Skeletal muscle cell (primary cell): ENCODE data around the gene DMRTC2.

Experiments used
- DNase-seq: peaks from one replicate; pipeline ENCODE4 v3.0.0-alpha.2; 2010; ENCODE audit warnings: low read depth
- H3K4me3 ChIP-seq: 2 replicates; pipeline ENCODE4 v1.5.1; 2011; ENCODE audit warnings: low read depth, mild to moderate bottlenecking, control low read depth, low read length, moderate library complexity

DMRTC2 gene

DNA sequence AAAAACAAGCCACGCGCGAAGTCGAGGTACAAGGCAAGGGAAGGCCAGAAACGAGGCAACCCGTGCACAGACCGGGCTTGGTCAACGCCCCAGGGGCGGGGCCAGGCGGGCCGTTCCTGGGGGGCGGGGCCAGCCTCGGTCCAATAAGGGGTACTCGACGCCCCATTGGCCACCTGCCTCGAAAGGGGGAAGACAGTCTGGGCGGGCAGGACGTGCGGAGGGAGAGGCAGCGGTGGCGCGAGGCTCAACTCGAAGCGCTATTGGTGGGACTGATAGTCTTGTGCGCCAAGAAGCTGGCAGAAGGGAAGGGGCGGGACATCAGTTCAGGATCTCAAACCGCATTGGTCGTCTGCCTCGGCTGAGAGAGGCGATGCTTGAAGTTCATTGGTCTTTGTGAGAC, 241 bp upstream of the DMRTC2 start, which contains the start of gene LYPD4:
LYPD4 (minus strand) TSS at position 83 of the 400 bp plus-strand sequence. CDS start 5,398 bp downstream, outside the sequence.
- DNase-seq: no peak
- H3K4me3 ChIP-seq: no peak within 1 kb of the TSS

DNA sequence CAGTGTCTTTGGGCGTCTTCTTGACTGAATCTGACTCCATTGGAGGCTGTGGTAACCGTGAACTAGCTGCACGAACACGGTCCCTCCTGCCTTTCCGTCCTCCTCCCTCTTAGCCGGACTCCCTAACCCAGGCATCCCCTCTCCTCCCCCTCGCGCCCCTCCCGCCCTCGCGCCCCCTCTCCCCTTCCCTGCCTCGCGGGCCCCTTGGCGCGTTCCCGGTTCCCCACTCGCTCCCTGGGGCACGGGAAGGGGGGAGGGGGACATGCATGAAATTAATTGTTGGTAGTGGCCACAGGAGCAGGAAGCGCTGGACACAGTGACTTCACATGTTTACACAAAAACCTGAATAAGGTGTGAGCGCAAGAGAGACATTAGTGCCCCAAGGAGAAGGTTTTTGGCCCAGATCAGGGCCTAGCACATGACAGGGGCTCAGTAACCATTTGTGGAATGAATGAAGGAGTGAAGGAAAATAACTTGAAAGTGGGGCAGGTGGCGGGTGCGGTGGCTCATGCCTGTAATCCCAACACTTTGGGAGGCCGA, 279 bp downstream of the DMRTC2 start:
- no peak for DNase-seq
- H3K4me3 ChIP-seq: no peak overlapping the region

DNA sequence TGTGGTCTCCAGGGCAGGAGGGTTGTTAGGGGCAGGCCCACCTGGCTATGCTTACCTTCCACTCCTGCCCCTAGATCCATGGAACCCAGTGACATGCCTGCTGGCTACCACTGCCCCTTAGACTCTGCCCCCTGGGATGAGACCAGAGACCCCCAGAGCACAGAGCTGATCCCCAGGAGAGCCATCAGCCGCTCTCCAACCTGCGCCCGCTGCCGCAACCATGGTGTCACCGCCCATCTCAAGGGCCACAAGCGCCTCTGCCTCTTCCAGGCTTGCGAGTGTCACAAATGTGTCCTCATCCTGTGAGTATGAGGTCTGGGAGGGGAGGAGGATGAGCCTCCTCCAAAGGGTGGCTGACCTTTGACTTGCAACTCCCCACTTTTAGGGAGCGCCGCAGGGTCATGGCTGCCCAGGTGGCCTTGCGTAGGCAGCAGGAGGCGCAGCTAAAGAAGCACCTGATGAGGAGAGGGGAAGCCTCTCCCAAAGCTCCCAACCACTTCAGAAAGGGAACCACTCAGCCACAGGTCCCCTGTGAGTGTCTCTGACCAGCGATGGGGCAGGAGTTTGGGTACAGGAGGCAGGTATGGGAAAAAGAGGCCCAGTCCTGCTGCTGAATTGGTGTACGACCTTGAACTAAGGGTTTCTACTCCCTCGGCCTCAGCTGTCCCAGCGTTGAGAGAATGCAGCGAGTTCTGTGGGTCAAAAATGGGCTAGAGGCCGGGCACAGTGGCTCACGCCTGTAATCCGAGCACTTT, 2.7 kb downstream of the DMRTC2 start:
- no peak for DNase-seq
- no peak overlapping the region for H3K4me3 ChIP-seq

DNA sequence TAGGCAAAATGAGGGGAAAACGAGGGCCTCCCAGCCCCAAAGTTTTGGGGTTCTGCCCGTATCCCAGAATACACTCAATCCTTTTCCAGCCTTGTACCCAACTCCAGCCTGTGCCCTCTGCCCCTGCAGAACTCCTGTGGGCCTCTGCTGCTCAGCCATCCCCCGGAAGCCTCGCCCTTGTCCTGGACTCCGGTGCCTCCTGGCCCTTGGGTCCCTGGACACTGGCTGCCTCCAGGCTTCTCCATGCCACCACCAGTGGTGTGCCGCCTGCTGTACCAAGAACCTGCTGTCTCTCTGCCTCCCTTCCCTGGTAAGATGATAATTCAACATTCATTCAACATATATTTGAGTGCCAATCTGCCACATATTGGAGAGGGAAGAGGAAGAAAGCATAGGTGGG, 3.8 kb downstream of the DMRTC2 start:
- DNase-seq: no peak

DNA sequence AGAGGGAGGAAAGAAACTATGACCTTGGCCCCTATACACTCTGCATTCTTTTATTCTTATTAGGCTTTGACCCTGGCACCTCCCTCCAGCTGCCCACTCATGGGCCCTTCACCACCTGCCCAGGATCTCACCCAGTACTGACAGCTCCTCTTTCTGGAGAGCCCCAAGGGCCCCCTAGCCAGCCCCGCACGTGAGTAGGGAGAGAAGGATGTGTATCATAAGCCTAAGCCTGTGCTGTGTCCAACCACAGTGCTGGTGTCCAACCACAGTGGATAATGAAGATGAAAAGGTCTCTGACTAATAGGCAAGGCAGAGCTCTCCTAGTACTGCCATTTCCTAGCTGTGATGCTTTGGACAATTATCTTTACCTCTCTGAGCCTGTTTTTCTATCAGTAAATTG, 4.2 kb downstream of the DMRTC2 start:
- DNase-seq: no peak

More for the DNA sequence above, 3.8 kb downstream of the DMRTC2 start:
- no peak overlapping the region for H3K4me3 ChIP-seq

DNA sequence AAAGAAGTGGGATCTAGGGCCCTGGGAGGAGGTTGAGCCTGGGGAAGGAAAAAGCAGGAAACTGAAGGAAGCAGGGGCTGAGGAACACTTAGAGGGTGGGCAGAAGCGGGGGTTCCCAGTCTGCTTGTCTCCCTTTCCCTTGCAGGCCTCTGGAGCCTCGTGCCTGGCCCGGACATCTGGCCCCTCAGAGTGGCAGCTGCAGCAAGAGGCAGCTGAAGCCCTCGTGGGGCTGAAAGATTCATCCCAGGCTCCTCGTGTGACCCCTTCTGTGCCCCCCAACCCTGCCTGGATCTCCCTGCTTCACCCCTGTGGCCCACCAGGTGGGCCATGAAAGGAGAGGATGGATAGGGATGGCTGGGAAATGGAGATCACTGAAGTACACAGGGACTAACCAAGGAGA, 5.5 kb downstream of the DMRTC2 start:
- DNase-seq: no peak
- no peak overlapping the region for H3K4me3 ChIP-seq

More for the DNA sequence above, 4.2 kb downstream of the DMRTC2 start:
- no peak overlapping the region for H3K4me3 ChIP-seq

DNA sequence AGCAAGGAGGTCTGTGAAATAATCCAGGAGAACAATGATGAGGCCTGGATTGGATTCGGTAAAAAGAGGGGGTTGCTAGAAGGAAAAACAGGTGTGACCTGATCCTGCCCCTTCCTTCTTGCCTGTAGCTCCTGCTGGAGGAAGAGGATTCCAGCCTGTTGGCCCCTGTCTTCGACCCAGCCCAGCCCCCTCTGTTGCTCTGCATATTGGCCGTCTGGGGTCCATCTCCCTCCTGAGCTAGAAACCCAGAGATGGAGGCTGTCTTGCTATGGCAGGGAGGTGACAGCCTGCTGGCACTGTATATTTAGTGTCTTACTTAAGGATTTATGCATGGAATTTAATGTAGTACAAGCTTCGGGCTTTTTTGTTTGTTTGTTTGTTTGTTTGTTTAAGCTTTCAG, 6.6 kb downstream of the DMRTC2 start:
- H3K4me3 ChIP-seq: no peak overlapping the region
- DNase-seq: no peak

DNA sequence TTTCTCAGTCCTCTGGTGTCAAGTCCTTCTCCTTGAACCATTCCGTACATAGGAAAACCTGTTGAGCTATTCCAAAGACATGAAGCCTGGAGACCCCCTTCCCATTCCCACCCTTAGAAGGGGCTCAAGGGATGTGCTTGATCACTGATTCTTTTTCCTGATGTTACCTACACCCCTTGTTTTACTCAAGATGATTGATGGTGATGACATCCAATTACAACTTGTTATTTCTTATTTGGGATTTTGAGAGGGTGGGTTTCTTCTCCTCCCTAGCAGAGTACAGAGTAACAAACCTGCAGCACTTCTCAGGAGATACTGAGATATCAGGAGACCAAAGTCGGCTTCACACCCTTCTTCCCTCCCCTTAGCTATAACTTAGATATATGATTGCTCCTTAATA, 8.5 kb downstream of the DMRTC2 start:
- no peak for DNase-seq
- no peak overlapping the region for H3K4me3 ChIP-seq

DNA sequence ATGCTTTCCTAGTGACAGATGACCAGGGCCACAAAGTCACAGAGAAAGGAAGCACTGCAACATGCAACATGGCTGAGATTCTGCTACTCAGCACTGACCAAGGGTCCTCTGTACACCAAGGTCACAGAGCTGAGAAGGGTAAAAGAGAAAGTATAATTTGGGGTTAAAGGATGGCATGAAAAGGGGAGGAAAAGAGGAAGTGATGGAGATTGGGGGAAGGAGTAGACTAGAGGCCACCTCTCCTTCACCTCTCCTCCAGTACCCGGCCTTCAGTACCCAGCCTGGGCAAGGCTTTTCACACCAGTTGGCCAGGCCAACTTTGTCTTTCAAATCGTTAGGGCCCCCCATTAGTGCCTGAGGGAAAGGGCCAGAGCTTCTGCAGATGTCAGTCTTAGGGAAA, 8.9 kb downstream of the DMRTC2 start:
- no peak for DNase-seq
- no peak overlapping the region for H3K4me3 ChIP-seq

DNA sequence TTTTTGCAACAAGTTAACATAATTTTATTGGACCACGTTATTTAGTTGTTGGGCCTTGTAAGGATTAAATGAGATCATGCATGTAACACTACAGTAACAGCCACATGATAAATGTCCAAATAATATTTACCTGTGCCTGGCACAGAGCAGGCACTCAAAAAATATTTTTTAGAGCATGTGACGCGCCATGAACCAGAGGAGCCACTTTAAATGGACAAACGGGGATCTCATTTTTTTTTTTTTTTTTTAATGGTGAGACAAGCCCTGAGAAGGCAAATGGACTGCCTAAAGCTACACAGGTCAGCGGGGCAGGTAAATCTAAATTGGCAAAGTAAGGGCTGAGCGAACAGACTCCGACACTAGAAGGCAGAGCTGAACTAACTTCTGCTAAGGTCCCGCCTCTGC, 14.4 kb downstream of the DMRTC2 start:
- DNase-seq: no peak
- peak overlapping the region; percentile 99 for H3K4me3 ChIP-seq

DNA sequence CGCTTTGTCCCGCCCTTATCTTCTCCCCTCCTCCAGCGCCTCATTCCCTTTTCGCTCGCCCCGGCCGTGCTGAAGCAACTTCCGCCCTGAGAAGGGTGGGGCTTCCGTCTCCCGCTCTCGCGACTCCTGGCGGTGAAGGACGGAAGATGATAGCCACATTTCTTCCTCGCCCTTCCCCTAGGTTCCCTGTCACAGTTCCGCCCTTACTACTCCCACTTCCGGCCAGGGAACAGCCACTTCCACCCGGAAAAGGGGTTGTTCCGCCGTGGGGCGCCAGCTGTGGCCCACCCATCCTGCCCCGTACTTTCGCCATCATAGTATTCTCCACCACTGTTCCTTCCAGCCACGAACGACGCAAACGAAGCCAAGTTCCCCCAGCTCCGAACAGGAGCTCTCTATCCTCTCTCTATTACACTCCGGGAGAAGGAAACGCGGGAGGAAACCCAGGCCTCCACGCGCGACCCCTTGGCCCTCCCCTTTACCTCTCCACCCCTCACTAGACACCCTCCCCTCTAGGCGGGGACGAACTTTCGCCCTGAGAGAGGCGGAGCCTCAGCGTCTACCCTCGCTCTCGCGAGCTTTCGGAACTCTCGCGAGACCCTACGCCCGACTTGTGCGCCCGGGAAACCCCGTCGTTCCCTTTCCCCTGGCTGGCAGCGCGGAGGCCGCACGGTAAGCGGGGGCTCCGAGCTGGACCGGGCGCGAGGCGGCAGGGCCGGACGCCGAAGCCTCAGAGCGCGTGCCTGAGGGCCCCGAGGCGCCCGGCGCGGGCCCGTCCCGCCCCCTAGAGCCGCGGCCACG, 15.0 kb downstream of the DMRTC2 start, which contains the start of gene RPS19:
RPS19 (plus strand) TSS at position 638 of the 801 bp plus-strand sequence. CDS start 520 bp downstream, outside the sequence.
- peak within 1 kb of the TSS; percentile 99 for H3K4me3 ChIP-seq
- DNase-seq: peak; percentile 91

DNA sequence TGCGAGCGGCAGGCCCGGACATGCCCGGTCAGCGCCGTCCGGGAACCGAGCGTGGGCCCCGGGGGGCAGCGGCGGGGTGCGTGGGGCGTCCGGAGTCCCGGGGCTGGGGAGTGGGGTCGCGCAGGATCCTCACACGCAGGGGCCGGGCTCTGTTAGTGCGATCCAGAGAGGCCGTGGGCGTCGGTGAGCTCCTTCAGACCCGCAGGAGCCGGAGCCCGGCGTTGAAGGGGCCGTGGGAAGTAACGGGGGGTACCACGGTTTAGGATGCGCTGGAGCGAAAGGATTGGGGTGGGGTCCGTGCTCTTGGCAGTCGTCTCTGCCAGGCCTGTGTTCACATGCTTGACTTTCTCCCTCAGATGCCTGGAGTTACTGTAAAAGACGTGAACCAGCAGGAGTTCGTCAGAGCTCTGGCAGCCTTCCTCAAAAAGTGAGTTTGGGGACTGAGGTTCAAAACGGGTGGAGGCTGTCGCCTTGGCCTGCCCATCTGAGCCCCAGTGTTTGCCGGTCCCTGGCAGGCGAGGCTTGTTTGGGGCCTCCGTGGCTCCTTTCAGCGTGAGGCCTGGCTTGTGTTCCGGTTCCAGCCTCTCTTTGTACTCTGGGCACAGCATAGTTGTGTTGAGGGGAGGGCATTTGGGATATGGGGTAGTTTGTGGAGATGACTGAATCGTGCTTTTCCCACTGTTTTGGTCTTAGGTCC, 15.7 kb downstream of the DMRTC2 start:
- peak overlapping the region; percentile 99 for H3K4me3 ChIP-seq
- DNase-seq: no peak

DNA sequence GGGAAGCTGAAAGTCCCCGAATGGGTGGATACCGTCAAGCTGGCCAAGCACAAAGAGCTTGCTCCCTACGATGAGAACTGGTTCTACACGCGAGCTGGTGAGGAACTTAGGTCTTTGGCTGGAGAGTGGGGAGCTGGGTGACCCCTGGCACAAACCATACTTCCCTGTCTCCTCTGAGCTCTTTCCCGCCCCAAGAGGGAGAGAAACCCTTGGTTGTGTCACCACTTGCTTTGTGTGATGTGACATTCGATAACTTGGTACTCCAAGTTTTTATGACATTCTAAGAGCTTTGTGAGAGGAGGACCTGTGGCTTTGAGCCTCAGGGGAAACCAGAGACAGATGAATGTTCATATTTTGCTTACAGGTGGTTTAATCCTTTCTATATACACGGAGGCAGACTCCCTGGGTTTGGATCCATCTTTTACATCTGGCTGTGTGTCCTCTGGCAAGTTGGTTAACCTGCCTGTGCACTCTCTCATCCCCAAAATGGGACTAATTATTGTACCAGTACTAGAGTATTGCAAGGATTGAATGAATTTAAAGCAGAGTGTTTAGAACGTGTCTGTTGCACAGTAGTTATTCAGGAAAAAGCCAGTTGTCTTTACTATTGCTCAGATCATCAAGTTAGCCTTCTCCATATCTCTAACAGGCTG, 16.4 kb downstream of the DMRTC2 start:
- peak overlapping the region; percentile 99 for H3K4me3 ChIP-seq
- no peak for DNase-seq

DNA sequence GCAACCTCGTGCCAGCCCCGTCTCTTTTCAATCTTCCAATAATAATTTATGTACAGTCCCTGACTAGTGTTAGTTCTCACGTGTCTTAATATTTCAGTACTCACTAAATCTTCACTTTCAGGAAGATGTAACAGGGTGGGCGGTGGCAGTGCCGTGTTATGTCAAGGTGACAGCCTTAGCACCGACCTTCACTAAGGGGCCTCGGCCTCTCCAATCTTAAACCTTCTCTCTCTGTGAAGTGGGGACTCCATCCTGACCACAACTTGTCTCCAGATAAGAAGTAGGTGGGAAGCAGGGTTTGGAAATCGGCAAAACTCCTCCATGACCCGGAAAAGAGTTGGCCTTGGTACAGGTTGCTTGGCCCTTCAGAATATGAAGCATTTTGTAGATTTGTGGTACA, 17.0 kb downstream of the DMRTC2 start:
- peak overlapping the region; percentile 99 for H3K4me3 ChIP-seq
- no peak for DNase-seq

DNA sequence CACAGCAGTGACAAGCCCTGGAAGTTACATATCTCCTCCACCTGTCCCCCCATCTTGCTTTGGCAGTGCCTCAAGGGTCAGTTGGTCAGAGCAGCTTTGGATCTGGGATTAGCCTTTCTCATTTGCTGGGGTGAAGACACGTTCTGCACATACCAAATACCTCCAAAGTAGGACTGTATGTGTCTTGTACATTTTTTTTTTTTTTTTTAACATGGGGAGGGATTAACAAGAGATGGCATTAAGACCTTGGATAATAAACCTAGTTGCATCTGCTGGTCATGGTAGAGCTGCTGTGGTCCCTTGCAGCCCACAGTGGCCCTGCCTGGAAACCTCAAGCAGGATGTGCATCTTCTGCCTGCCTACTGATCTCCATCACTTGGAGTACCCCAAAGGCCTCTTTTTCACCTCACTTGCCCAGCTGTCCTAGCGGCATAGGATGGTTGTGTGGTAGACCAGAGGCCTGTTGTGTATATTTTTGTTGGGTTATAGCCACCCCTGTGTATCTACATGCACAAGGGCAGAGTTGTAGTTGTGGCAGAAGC, 17.7 kb downstream of the DMRTC2 start:
- H3K4me3 ChIP-seq: peak overlapping the region; percentile 99
- DNase-seq: no peak

DNA sequence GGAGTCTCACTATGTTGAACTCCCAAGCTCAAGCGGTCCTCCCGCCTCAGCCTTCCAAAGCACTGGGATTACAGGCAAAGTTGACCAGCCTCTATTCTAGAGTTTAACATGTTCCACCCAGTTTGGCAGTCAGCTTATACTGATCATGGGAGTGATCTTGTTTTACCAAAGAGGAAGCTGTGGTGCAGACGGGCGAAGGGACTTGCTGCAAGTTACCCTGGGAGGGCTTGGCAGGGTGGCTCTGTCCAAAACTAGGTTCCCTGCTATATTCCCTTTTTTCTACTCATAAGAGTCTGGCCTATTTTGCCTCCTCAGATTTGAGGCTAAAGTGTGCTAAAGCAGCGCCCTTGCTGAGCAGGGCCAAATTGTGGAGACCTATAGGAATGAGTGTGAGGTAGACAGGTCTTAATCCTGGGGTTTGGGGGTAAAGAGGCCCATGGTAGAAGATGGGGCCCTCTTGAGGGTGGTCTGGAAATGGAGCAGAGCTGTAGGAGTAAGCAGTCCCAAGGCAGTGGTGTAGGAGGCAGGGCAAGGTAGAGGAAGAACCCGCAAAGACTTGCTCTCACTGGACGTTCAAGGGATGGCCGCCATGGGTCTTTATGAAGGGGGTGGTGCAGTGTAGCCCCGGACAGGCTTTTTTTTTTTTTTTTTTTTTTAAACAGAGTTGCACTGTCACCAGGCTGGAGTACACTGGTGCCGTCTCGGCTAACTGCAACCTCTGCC, 18.5 kb downstream of the DMRTC2 start:
- no peak for DNase-seq
- no peak overlapping the region for H3K4me3 ChIP-seq

DNA sequence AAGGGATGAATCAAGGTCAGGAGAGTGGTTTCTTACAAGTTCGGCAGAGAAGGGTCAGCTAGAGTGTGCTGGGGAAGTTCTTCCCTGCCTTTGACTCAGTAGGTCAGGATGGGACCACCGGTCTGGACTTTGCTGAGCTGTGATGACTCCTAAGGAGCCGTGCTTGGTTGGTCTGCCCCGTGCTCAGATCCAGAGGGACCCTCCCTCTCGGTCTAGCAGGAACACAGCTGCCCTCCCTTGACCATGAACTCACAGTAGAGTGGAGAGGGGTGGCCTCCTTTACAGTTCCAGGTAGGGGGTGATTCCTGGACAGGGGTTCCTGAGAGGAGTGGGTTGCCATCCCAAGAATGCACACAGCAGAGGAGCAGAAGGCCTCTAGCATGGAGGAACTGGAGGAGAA, 19.5 kb downstream of the DMRTC2 start:
- no peak for DNase-seq
- H3K4me3 ChIP-seq: no peak overlapping the region

DNA sequence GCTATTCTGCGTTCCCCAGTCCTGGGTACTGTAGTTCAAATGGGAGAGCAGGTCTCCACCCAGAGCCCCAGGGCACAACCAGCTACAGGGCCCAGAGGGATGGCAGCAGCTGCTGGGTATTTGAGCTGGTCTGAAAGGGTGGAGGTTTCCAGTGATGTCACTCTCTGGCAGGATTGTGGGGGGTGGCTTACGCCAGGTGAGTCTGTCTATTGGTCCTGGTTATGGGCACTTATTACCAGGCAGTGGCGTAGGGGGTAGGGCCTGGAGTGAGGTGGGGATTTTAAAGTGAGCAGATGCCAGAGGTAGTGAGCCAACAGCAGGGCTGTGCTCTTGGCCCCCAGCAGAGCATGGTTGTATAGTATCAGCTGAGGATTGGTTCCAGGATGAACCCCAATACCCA, 21.4 kb downstream of the DMRTC2 start:
- H3K4me3 ChIP-seq: no peak overlapping the region
- DNase-seq: no peak
